AG04449 (cell line): Measurements from ENCODE around the gene HLA-E.

Experiments used
- CTCF ChIA-PET: fragments of 350-600 bp; formaldehyde crosslinking; extraction: SDS; loops from one replicate; lab custom pipeline; 2021; ENCODE audit warnings: antibody characterized with exemption; lab: Yijun Ruan, JAX
- POLR2A ChIA-PET: fragments of 400-600, 350-600 bp; formaldehyde crosslinking; extraction: SDS; loops from one replicate; lab custom pipeline; 2020; ENCODE audit warnings: antibody characterized with exemption, inconsistent platforms; lab: Yijun Ruan, JAX
- DNase-seq: peaks from one replicate; pipeline ENCODE4 v3.0.0-alpha.2; 2010; ENCODE audit warnings: low read depth, low spot score
- H3K4me3 ChIP-seq: 2 replicates; pipeline ENCODE4 v1.5.1; 2011; ENCODE audit warnings: low read depth, mild to moderate bottlenecking, control low read depth, low read length
- CTCF ChIP-seq: IDR thresholded peaks from one replicate; pipeline ENCODE4 v1.5.1; 2011; ENCODE audit warnings: mild to moderate bottlenecking, moderate library complexity, low read length, control low read depth, inconsistent platforms; ENCODE audit not compliant: insufficient read depth; ENCODE audit errors: missing control alignments

HLA-E gene

GRCh38 chr6:30500421-30501355, 11.4 kb downstream of the HLA-E start:
- CTCF ChIA-PET: interaction anchor here (0.7 to 6.2 kb wide), 10 partner anchors 9 to 43 kb away, joined by 3 to 69 read pairs (median 7); no protein-coding TSS in a partner anchor
- TF ChIP-seq CTCF: no peak
- no peak for DNase-seq
- no peak overlapping the region for H3K4me3 ChIP-seq
- POLR2A ChIA-PET: interaction anchor here (0.8 to 0.9 kb wide), 2 partner anchors 10 to 47 kb away, joined by 3 read pairs; no protein-coding TSS in a partner anchor

- CTCF ChIA-PET: interaction anchor here (2.2 to 7.5 kb wide), 4 partner anchors 12 to 34 kb away, joined by 7 to 66 read pairs (median 32); no protein-coding TSS in a partner anchor
- TF ChIP-seq CTCF: no peak
Observed at GRCh38 chr6:30507849-30508827, 18.8 kb downstream of the HLA-E start.

GRCh38 chr6:30508890-30509736, 19.8 kb downstream of the HLA-E start:
- no peak overlapping the region for H3K4me3 ChIP-seq
- POLR2A ChIA-PET: no interaction called here

More at GRCh38 chr6:30507849-30508827, 18.8 kb downstream of the HLA-E start:
- POLR2A ChIA-PET: no interaction called here
- no peak overlapping the region for H3K4me3 ChIP-seq
- no peak for DNase-seq

GRCh38 chr6:30510419-30511168, 21.3 kb downstream of the HLA-E start:
- CTCF ChIA-PET: interaction anchor here (1.0 to 7.5 kb wide), 7 partner anchors 10 to 36 kb away, joined by 3 to 66 read pairs (median 9); no protein-coding TSS in a partner anchor
- POLR2A ChIA-PET: no interaction called here
- no peak for DNase-seq
- no peak for TF ChIP-seq CTCF
- H3K4me3 ChIP-seq: no peak overlapping the region

More at GRCh38 chr6:30508890-30509736, 19.8 kb downstream of the HLA-E start:
- CTCF ChIA-PET: interaction anchor here (1.0 to 7.5 kb wide), 8 partner anchors 8 to 37 kb away, joined by 3 to 66 read pairs (median 8); no protein-coding TSS in a partner anchor
- DNase-seq: no peak
- TF ChIP-seq CTCF: no peak

- no peak for TF ChIP-seq CTCF
- H3K4me3 ChIP-seq: no peak overlapping the region
- ChIA-PET POLR2A (no interaction called here), CTCF (interaction anchor here (1.8 to 7.5 kb wide), 5 partner anchors 15 to 31 kb away, joined by 5 to 66 read pairs (median 28); no protein-coding TSS in a partner anchor)
- DNase-seq: no peak
Observed at GRCh38 chr6:30511169-30511546, 21.8 kb downstream of the HLA-E start.
